OCI-LY1 (cell line): ENCODE results near the gene CCDC63.
A peak's percentile ranks its signal among the peaks of the same experiment; 100 is the strongest.

ENCODE experiments used
- H2AFZ ChIP-seq: fragments of 200-600 bp; sonication (generic), shearing (Covaris generic); 2 replicates; pipeline ENCODE4 v1.6.0; 2014; ENCODE audit warnings: antibody characterized with exemption, mild to moderate bottlenecking, low read length
- H3F3A ChIP-seq: fragments of 200-600 bp; sonication (generic), shearing (Covaris generic); 2 replicates; pipeline ENCODE4 v1.6.0; 2014; ENCODE audit warnings: mild to moderate bottlenecking, antibody characterized with exemption, low read length, moderate library complexity; ENCODE audit not compliant: insufficient read depth
- H3K27ac ChIP-seq: fragments of 200-600 bp; sonication (generic); 2 replicates; pipeline ENCODE4 v1.5.1; 2014; ENCODE audit warnings: low read length, mixed run types, mild to moderate bottlenecking, low read depth; ENCODE audit not compliant: poor library complexity, severe bottlenecking
- H3K27me3 ChIP-seq: fragments of 200-600 bp; sonication (generic); 2 replicates; pipeline ENCODE4 v1.6.0; 2014; ENCODE audit warnings: antibody characterized with exemption, mild to moderate bottlenecking, low read length, moderate library complexity; ENCODE audit not compliant: insufficient read depth
- H3K36me3 ChIP-seq: fragments of 200-600 bp; sonication (generic); 2 replicates; pipeline ENCODE4 v1.6.1; 2014; ENCODE audit warnings: mild to moderate bottlenecking, antibody characterized with exemption, low read length, moderate library complexity, mixed read lengths; ENCODE audit not compliant: insufficient read depth
- H3K4me1 ChIP-seq: fragments of 200-600 bp; sonication (generic); 2 replicates; pipeline ENCODE4 v1.5.1; 2014; ENCODE audit warnings: mild to moderate bottlenecking, low read length, moderate library complexity; ENCODE audit not compliant: insufficient read depth, severe bottlenecking
- H3K4me2 ChIP-seq: fragments of 200-600 bp; sonication (generic), shearing (Covaris generic); 2 replicates; pipeline ENCODE4 v1.6.1; 2014; ENCODE audit warnings: low read length
- H3K4me3 ChIP-seq: fragments of 200-600 bp; sonication (generic); 2 replicates; pipeline ENCODE4 v1.5.1; 2014; ENCODE audit warnings: low read length, low read depth, mild to moderate bottlenecking, mixed read lengths; ENCODE audit not compliant: poor library complexity, severe bottlenecking
- H3K79me2 ChIP-seq: fragments of 200-600 bp; shearing (Covaris generic); 2 replicates; pipeline ENCODE4 v1.6.1; 2016; ENCODE audit warnings: mixed run types, low read length, mixed read lengths; ENCODE audit not compliant: insufficient read depth
- H3K9ac ChIP-seq: fragments of 200-600 bp; sonication (generic), shearing (Covaris generic); 2 replicates; pipeline ENCODE4 v1.6.1; 2014; ENCODE audit warnings: mild to moderate bottlenecking, low read length, mixed read lengths
- H3K9me2 ChIP-seq: fragments of 200-600 bp; sonication (generic), shearing (Covaris generic); 2 replicates; pipeline ENCODE4 v1.6.1; 2014; ENCODE audit warnings: low read depth, mild to moderate bottlenecking, low read length, mixed read lengths
- H3K9me3 ChIP-seq: fragments of 200-600 bp; shearing (Covaris generic); 2 replicates; pipeline ENCODE4 v1.6.1; 2014; ENCODE audit warnings: low read length, mixed read lengths
- H4K20me1 ChIP-seq: fragments of 200-600 bp; sonication (generic), shearing (Covaris generic); 2 replicates; pipeline ENCODE4 v1.6.0; 2016; ENCODE audit warnings: mild to moderate bottlenecking, low read length; ENCODE audit not compliant: insufficient read depth
- CTCF ChIP-seq: fragments of 200-600 bp; sonication (generic), shearing (Covaris generic); IDR thresholded peaks from 2 replicates; pipeline ENCODE4 v1.5.1; 2017; ENCODE audit warnings: mild to moderate bottlenecking, antibody characterized with exemption, low read length, moderate library complexity, mixed read lengths
- EZH2 ChIP-seq: fragments of 200-600 bp; sonication (generic), shearing (Covaris generic); IDR thresholded peaks from 2 replicates; pipeline ENCODE4 v1.8.0; 2017; ENCODE audit warnings: borderline replicate concordance, mixed run types, mild to moderate bottlenecking, antibody characterized with exemption, low read length, moderate library complexity, mixed read lengths

Gene CCDC63

GRCh38 chr12:110804406-110804805, 42.4 kb upstream of the CCDC63 start:
- Histone ChIP-seq H3K4me2 (no peak overlapping the region), H2AFZ (no peak overlapping the region), H3K9me3 (no peaks in the 10 kb centered on the region), H3K79me2 (no peaks in the 10 kb centered on the region), H3K9ac (no peak overlapping the region), H3K4me3 (no peak overlapping the region), H3K4me1 (peaks cover 6% of the 10 kb centered on the region), H3K27ac (no peak overlapping the region), H3K36me3 (no peaks in the 10 kb centered on the region), H3F3A (no peaks in the 10 kb centered on the region), H3K27me3 (no peaks in the 10 kb centered on the region; the same call in 1 of the 2 replicates), H3K9me2 (no peaks in the 10 kb centered on the region), H4K20me1 (no peaks in the 10 kb centered on the region)
- no peak for TF ChIP-seq EZH2
- TF ChIP-seq CTCF: no peak

- Histone ChIP-seq H3K4me1 (peaks cover 6% of the 10 kb centered on the region), H3K4me2 (peak overlapping the region; percentile 32)
- TF ChIP-seq CTCF (no peak), EZH2 (no peak)
Observed at GRCh38 chr12:110807640-110808039, 39.1 kb upstream of the CCDC63 start.

GRCh38 chr12:110809149-110809548, 37.6 kb upstream of the CCDC63 start:
- no peaks in the 10 kb centered on the region for H3K36me3 ChIP-seq
- H3K27ac ChIP-seq: no peak overlapping the region
- H2AFZ ChIP-seq: no peak overlapping the region
- H3K79me2 ChIP-seq: no peaks in the 10 kb centered on the region
- H4K20me1 ChIP-seq: no peaks in the 10 kb centered on the region
- no peaks in the 10 kb centered on the region for H3K9me3 ChIP-seq
- no peak overlapping the region for H3K9ac ChIP-seq
- no peaks in the 10 kb centered on the region for H3F3A ChIP-seq
- no peak overlapping the region for H3K4me2 ChIP-seq
- H3K4me3 ChIP-seq: no peak overlapping the region
- peaks cover 6% of the 10 kb centered on the region for H3K4me1 ChIP-seq
- H3K27me3 ChIP-seq: no peaks in the 10 kb centered on the region
- no peaks in the 10 kb centered on the region for H3K9me2 ChIP-seq
- TF ChIP-seq CTCF (no peak), EZH2 (no peak)

More at GRCh38 chr12:110807640-110808039, 39.1 kb upstream of the CCDC63 start:
- Histone ChIP-seq H3K27ac (no peak overlapping the region), H3K9me3 (no peaks in the 10 kb centered on the region), H4K20me1 (no peaks in the 10 kb centered on the region), H3K27me3 (no peaks in the 10 kb centered on the region), H3K9ac (no peak overlapping the region), H3K79me2 (no peaks in the 10 kb centered on the region), H2AFZ (peak overlapping the region; percentile 94), H3K9me2 (no peaks in the 10 kb centered on the region), H3K36me3 (no peaks in the 10 kb centered on the region), H3F3A (no peaks in the 10 kb centered on the region), H3K4me3 (no peak overlapping the region)
